HepG2 (cell line): ENCODE measurements around the gene NUP155. TPM values are rescaled to one million over a fixed set of nuclear protein-coding genes. Genes with fewer than 3 reads are reported as not detected.

Experiments
- ATAC-seq: fragments of 200-7000 bp; cut with Tn5 transposase; 3 replicates; pipeline ENCODE4 v1.9.1; 2020; ENCODE audit warnings: mild to moderate bottlenecking, moderate library complexity
- BruUV-seq: library from RNA; stranded (reverse); fragments of 400-500 nt; replicated peaks from 2 replicates; lab custom pipeline; 2021; lab: Mats Ljungman, UMichigan
- CTCF ChIA-PET: fragments of 300-600 bp; formaldehyde crosslinking; extraction: SDS; loops from one replicate; lab custom pipeline; 2021; ENCODE audit warnings: low total read pairs, inconsistent platforms, low intra/inter-chr PET ratio; lab: Yijun Ruan, JAX
- POLR2A ChIA-PET: fragments of 350-600 bp; sonication (Branson Sonifier 250); formaldehyde crosslinking; loops from one replicate; lab custom pipeline; 2020; ENCODE audit warnings: antibody characterized with exemption, inconsistent platforms; lab: Yijun Ruan, JAX
- DNase-seq: peaks from one replicate; pipeline ENCODE4 v3.0.0-alpha.2; 2015; ENCODE audit warnings: low spot score
- FAIRE-seq: peaks from 3 replicates; lab custom pipeline; 2011; peaks lifted over from hg19 to GRCh38; lab: Jason Lieb, UNC
- H2AFZ ChIP-seq: one replicate; pipeline ENCODE4 v1.6.1; 2011; ENCODE audit warnings: low read length, inconsistent platforms
- H3K27ac ChIP-seq: fragments of 300-600 bp; 3 replicates; pipeline ENCODE4 v1.8.0; 2011; ENCODE audit warnings: mixed run types, mild to moderate bottlenecking, mixed read lengths, low read length, inconsistent platforms; ENCODE audit not compliant: insufficient read depth; ENCODE audit errors: extremely low read length
- H3K27me3 ChIP-seq, 2 experiments: fragments of 200-600 bp in 1 of 2; 2 replicates in 1 of 2; 3 replicates in 1 of 2; pipeline versions ENCODE4 v1.6.0 to v1.8.0; 2011; ENCODE audit warnings: low read length in 2 of 2, mild to moderate bottlenecking in 2 of 2, moderate library complexity in 2 of 2, inconsistent platforms in 1 of 2; ENCODE audit not compliant: insufficient read depth in 2 of 2, control insufficient read depth in 1 of 2
- H3K36me3 ChIP-seq, 2 experiments: fragments of 200-600 bp in 1 of 2; replicated peaks in 1 of 2; 2 replicates in 1 of 2; 3 replicates in 1 of 2; pipeline versions ENCODE4 v1.5.1 to v1.8.0; 2011; ENCODE audit warnings: low read length in 2 of 2, inconsistent platforms in 1 of 2; ENCODE audit not compliant: insufficient read depth in 2 of 2, control insufficient read depth in 1 of 2
- H3K4me1 ChIP-seq: 2 replicates; pipeline ENCODE4 v1.5.1; 2012; ENCODE audit warnings: low read length, inconsistent platforms; ENCODE audit not compliant: insufficient read depth
- H3K4me2 ChIP-seq: 2 replicates; pipeline ENCODE4 v1.6.0; 2011; ENCODE audit warnings: low read depth, low read length, inconsistent platforms
- H3K4me3 ChIP-seq, 3 experiments: fragments of 200-600 bp in 1 of 3; sonication (generic), shearing (Covaris generic) in 1 of 3; replicated peaks in 1 of 3; 2 replicates each; pipeline ENCODE4 v1.5.1; 2011 to 2016; ENCODE audit warnings: low read length in 3 of 3, inconsistent platforms in 2 of 3, low read depth in 2 of 3, mild to moderate bottlenecking in 2 of 3, control low read depth in 1 of 3, mixed read lengths in 1 of 3; ENCODE audit not compliant: insufficient read depth in 1 of 3
- H3K79me2 ChIP-seq: one replicate; pipeline ENCODE4 v1.6.1; 2011; ENCODE audit warnings: low read length, inconsistent platforms; ENCODE audit not compliant: insufficient read depth
- H3K9ac ChIP-seq: 2 replicates; pipeline ENCODE4 v1.6.0; 2011; ENCODE audit warnings: mild to moderate bottlenecking, low read depth, low read length, inconsistent platforms; ENCODE audit not compliant: insufficient read depth
- H3K9me3 ChIP-seq: 2 replicates; pipeline ENCODE4 v1.5.1; 2012; ENCODE audit warnings: mild to moderate bottlenecking, low read length
- H4K20me1 ChIP-seq: 2 replicates; pipeline ENCODE4 v1.6.0; 2011; ENCODE audit warnings: inconsistent platforms, mild to moderate bottlenecking, low read length, moderate library complexity; ENCODE audit not compliant: insufficient read depth
- BCL6 ChIP-seq: IDR thresholded peaks from 2 replicates; pipeline ENCODE4 v1.6.1; 2016; ENCODE audit warnings: missing genetic modification reagents, missing compliant biosample characterization
- HHEX ChIP-seq: IDR thresholded peaks from 2 replicates; pipeline ENCODE4 v1.6.1; 2016; ENCODE audit warnings: control low read depth
- IRF9 ChIP-seq: sonication (generic); formaldehyde crosslinking; IDR thresholded peaks from 2 replicates; pipeline ENCODE4 v1.8.0; 2022; ENCODE audit warnings: missing genetic modification reagents, mild to moderate bottlenecking, borderline replicate concordance
- MTA1 ChIP-seq: sonication (generic); formaldehyde crosslinking; IDR thresholded peaks from 2 replicates; pipeline ENCODE4 v1.4.0; 2020; ENCODE audit warnings: missing genetic modification reagents, mild to moderate bottlenecking, borderline replicate concordance
- NFYB ChIP-seq: sonication (generic); formaldehyde crosslinking; IDR thresholded peaks from 2 replicates; pipeline ENCODE4 v1.4.0; 2020; ENCODE audit warnings: missing genetic modification reagents
- NR2C2 ChIP-seq: sonication (generic); formaldehyde crosslinking; IDR thresholded peaks from 2 replicates; pipeline ENCODE4 v1.4.0; 2020; ENCODE audit warnings: missing genetic modification reagents, mild to moderate bottlenecking, moderate library complexity, borderline replicate concordance
- NR2F6 ChIP-seq, 2 experiments: IDR thresholded peaks; 2 replicates each; pipeline ENCODE4 v1.6.1; 2016; ENCODE audit warnings: antibody characterized with exemption in 1 of 2, mild to moderate bottlenecking in 1 of 2
- PITX1 ChIP-seq: sonication (generic); formaldehyde crosslinking; IDR thresholded peaks from 2 replicates; pipeline ENCODE4 v1.5.1; 2020; ENCODE audit warnings: mild to moderate bottlenecking, missing genetic modification reagents
- ZBTB1 ChIP-seq: sonication (generic); formaldehyde crosslinking; IDR thresholded peaks from 2 replicates; pipeline ENCODE4 v1.4.0; 2020; ENCODE audit warnings: missing genetic modification reagents, borderline replicate concordance
- ZFP62 ChIP-seq: sonication (generic); formaldehyde crosslinking; IDR thresholded peaks from 2 replicates; pipeline ENCODE4 v1.4.0; 2020; ENCODE audit warnings: missing genetic modification reagents
- ZMYM4 ChIP-seq: sonication (generic); formaldehyde crosslinking; IDR thresholded peaks from 2 replicates; pipeline ENCODE4 v1.8.1; 2023; ENCODE audit warnings: mild to moderate bottlenecking, missing genetic modification reagents
- ZNF136 ChIP-seq: sonication (generic); formaldehyde crosslinking; IDR thresholded peaks from 2 replicates; pipeline ENCODE4 v1.8.1; 2022; ENCODE audit warnings: low read depth, mild to moderate bottlenecking, moderate library complexity, missing genetic modification reagents
- ZNF225 ChIP-seq: sonication (generic); formaldehyde crosslinking; IDR thresholded peaks from 2 replicates; pipeline ENCODE4 v1.4.0; 2020; ENCODE audit warnings: mild to moderate bottlenecking, missing genetic modification reagents
- ZNF292 ChIP-seq: sonication (generic); formaldehyde crosslinking; IDR thresholded peaks from 2 replicates; pipeline ENCODE4 v1.8.1; 2022; ENCODE audit warnings: mild to moderate bottlenecking, low read depth, missing genetic modification reagents, borderline replicate concordance
- ZNF451 ChIP-seq: sonication (generic); formaldehyde crosslinking; IDR thresholded peaks from 2 replicates; pipeline ENCODE4 v1.5.0; 2020; ENCODE audit warnings: mild to moderate bottlenecking, missing genetic modification reagents
- ZNF747 ChIP-seq: sonication (generic); formaldehyde crosslinking; IDR thresholded peaks from 2 replicates; pipeline ENCODE4 v1.8.1; 2023; ENCODE audit warnings: missing genetic modification reagents, mild to moderate bottlenecking, borderline replicate concordance
- in situ Hi-C: cut with HindIII; loops from 2 replicates; pipeline ENCODE4 v1.10.0; 2017; ENCODE audit warnings: low pct_unique_long_range_greater_than_20kb; ENCODE audit not compliant: extremely low pct_ligation_motif_present
- intact Hi-C: fragments of 100-400 bp; cut with micrococcal nuclease; formaldehyde crosslinking; loops from one replicate; pipeline ENCODE4 v1.10.0; 2022; ENCODE audit not compliant: unreplicated experiment
- polyA plus RNA-seq, 8 experiments: library from polyadenylated mRNA; depleted of rRNA in 3 of 8; stranded (reverse) in 7 of 8; unstranded in 1 of 8; fragments of >200 nt; fragmentation: Illumina TruSeq in 4 of 8; extraction: Trizol in 4 of 8; gene quantifications; 2 replicates each; pipeline versions ENCODE4 v1.2.1 to v1.2.3, GENCODE V29; 2011 to 2016; ENCODE audit warnings: low read depth in 4 of 8, missing spikeins in 1 of 8, mixed read lengths in 1 of 8; ENCODE audit not compliant: insufficient read depth in 1 of 8
- total RNA-seq, 5 experiments: library from RNA; depleted of rRNA; stranded (reverse); fragments of >200 nt; fragmentation: Illumina TruSeq; extraction: Trizol; gene quantifications; 2 replicates each; pipeline ENCODE4 v1.2.3, GENCODE V29; 2016; ENCODE audit warnings: low read depth in 1 of 5
- TF ChIP-seq, protein P1 (sequence below): sonication (generic); IDR thresholded peaks from 2 replicates; pipeline ENCODE4 v1.6.1; 2016; ENCODE audit warnings: low read depth, borderline replicate concordance
- TF ChIP-seq, protein P2 (sequence below): sonication (generic); formaldehyde crosslinking; IDR thresholded peaks from 2 replicates; pipeline ENCODE4 v1.4.0; 2020; ENCODE audit warnings: missing genetic modification reagents, mild to moderate bottlenecking, borderline replicate concordance

The NUP155 gene
- total and polyA plus RNA-seq, 2 of the 13 experiments (the other 11 are each of a cell fraction or from before 2014, with no cell fraction given): 13.0 to 57.4 TPM

DNA sequence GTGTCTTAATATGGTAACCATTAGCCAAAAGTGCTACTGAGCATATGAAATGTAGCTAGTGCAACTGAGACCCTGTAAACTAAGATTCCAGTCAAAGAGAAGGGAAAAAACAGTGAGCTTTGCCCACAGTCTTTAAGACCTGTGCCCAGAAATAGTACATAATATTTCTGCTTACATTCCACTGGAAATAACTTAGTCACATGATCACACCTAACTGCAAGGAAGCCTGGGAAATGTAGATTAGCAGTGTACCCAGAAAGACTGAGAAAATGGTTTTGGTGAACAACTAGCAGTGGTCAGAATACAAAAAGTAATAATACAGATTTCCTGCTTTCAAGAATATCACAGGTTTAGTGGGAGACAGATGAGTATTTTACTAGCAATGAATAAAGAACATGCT, 119.2 kb downstream of the NUP155 start:
- in situ Hi-C loops: no loop called here
- H3K79me2 ChIP-seq: no peaks in the 10 kb centered on the region
- no peak overlapping the region for H3K9ac ChIP-seq
- TF ChIP-seq HHEX (CRISPR knock-in tag): no peak
- no peak for TF ChIP-seq ZMYM4 (CRISPR knock-in tag)
- TF ChIP-seq ZBTB1 (CRISPR knock-in tag): no peak
- no peak for TF ChIP-seq IRF9
- TF ChIP-seq, protein P1, sequence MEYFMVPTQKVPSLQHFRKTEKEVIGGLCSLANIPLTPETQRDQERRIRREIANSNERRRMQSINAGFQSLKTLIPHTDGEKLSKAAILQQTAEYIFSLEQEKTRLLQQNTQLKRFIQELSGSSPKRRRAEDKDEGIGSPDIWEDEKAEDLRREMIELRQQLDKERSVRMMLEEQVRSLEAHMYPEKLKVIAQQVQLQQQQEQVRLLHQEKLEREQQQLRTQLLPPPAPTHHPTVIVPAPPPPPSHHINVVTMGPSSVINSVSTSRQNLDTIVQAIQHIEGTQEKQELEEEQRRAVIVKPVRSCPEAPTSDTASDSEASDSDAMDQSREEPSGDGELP: no peak
- TF ChIP-seq ZNF451 (CRISPR knock-in tag): no peak
- TF ChIP-seq ZNF136 (CRISPR knock-in tag): no peak
- TF ChIP-seq ZNF747: no peak
- no peak for TF ChIP-seq MTA1 (CRISPR knock-in tag)
- TF ChIP-seq, protein P2, sequence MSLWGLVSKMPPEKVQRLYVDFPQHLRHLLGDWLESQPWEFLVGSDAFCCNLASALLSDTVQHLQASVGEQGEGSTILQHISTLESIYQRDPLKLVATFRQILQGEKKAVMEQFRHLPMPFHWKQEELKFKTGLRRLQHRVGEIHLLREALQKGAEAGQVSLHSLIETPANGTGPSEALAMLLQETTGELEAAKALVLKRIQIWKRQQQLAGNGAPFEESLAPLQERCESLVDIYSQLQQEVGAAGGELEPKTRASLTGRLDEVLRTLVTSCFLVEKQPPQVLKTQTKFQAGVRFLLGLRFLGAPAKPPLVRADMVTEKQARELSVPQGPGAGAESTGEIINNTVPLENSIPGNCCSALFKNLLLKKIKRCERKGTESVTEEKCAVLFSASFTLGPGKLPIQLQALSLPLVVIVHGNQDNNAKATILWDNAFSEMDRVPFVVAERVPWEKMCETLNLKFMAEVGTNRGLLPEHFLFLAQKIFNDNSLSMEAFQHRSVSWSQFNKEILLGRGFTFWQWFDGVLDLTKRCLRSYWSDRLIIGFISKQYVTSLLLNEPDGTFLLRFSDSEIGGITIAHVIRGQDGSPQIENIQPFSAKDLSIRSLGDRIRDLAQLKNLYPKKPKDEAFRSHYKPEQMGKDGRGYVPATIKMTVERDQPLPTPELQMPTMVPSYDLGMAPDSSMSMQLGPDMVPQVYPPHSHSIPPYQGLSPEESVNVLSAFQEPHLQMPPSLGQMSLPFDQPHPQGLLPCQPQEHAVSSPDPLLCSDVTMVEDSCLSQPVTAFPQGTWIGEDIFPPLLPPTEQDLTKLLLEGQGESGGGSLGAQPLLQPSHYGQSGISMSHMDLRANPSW: no peak
- TF ChIP-seq NR2F6 (IDR thresholded peaks at IDR 0.05): no peak
- TF ChIP-seq NR2F6 (CRISPR knock-in tag; IDR thresholded peaks at IDR 0.05): no peak
- no peak for TF ChIP-seq ZNF225 (CRISPR knock-in tag)
- TF ChIP-seq NFYB: no peak
- TF ChIP-seq PITX1 (CRISPR knock-in tag): no peak
- no peak for TF ChIP-seq ZNF292 (CRISPR knock-in tag)
- no peak for TF ChIP-seq ZFP62 (CRISPR knock-in tag)
- TF ChIP-seq NR2C2: no peak
- TF ChIP-seq BCL6 (CRISPR knock-in tag): no peak
- TF ChIP-seq, all 625 proteins: peak for 0
- ChIA-PET CTCF (no interaction called here), POLR2A (no interaction called here)
- Histone ChIP-seq H2AFZ (peak overlapping the region; percentile 17), H4K20me1 (no peaks in the 10 kb centered on the region), H3K27ac (no peak overlapping the region), H3K4me3 (no peak overlapping the region), H3K9me3 (peaks cover 10% of the 10 kb centered on the region), H3K4me1 (peaks cover 22% of the 10 kb centered on the region), H3K4me2 (no peak overlapping the region), H3K36me3 (no peaks in the 10 kb centered on the region), H3K27me3 (no peaks in the 10 kb centered on the region; a peak in 1 of 5 replicates)
- intact Hi-C loops: no loop called here
- FAIRE-seq (no peak), ATAC-seq (no peak), DNase-seq (no peak)
- no TSS peak for BruUV-seq
